HG03108 (cell line): ENCODE results near the gene CPLANE1.
A peak's percentile ranks its signal among the peaks of the same experiment; 100 is the strongest.
"Not testable (repeated sequence)": the region's sequence is repeated elsewhere in the genome, so short reads cannot be mapped to it uniquely, and the experiment has no call there.

Experiments
- ATAC-seq: cut with Tn5 transposase; IDR thresholded peaks from one replicate; pipeline ENCODE4 v1.9.1; 2021; ENCODE audit warnings: moderate library complexity; ENCODE audit not compliant: unreplicated experiment

CPLANE1 gene

DNA sequence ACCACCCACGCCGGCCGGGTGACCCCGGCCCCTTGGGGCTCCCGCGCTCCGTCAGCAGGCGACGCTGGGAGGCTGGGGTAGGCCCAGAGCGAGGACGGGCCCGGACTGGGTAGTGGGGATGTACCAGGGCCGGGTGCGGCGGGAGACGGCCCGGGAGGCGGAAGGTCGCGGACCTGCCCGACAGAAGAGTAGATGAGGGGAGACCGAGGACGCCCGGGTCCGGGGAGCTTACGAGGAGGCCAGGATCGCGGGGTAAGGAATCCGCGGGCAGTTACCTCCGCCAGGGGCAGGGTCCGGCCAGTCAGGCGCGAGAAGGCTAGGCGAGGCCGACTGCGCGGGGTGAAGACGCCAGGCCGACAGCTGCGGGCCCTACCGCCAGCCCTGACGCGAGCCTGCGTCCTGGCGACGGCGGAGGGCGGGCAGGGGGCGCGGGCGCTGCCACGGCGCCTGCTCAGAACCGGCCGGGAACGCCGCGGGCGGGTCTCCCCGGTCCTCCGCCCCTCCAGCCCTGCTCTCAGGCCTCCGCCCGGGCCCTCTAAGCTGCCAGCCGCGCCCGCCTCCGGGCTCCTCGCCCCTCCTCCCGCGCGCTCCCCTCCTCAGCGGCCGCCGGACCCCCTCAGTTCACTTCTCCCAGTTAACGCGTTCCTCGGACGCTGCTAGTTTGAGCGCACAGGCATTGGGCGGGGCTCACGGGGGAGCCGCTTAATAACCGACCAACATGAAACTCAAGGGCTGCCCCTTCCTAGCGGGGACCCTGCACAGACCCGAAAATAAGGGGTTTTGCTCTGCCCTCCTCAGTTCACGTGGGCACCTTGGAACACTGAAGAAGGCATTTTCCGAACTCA, at the start of gene CPLANE1:
TSS of gene CPLANE1 (minus strand) at position 407 of the 845 bp plus-strand sequence. CDS start 1,678 bp downstream, outside the sequence.
- peak; percentile 79 for ATAC-seq

DNA sequence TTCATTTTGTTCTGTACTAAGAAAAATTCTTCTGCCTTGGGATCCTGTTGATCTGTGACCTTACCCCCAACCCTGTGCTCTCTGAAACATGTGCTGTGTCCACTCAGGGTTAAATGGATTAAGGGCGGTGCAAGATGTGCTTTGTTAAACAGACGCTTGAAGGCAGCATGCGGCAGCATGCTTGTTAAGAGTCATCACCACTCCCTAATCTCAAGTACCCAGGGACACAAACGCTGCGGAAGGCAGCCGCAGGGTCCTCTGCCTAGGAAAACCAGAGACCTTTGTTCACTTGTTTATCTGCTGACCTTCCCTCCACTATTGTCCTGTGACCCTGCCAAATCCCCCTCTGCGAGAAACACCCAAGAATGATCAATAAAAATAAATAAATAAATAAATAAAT, 47.1 kb upstream of the CPLANE1 start:
- not testable (repeated sequence) for ATAC-seq

DNA sequence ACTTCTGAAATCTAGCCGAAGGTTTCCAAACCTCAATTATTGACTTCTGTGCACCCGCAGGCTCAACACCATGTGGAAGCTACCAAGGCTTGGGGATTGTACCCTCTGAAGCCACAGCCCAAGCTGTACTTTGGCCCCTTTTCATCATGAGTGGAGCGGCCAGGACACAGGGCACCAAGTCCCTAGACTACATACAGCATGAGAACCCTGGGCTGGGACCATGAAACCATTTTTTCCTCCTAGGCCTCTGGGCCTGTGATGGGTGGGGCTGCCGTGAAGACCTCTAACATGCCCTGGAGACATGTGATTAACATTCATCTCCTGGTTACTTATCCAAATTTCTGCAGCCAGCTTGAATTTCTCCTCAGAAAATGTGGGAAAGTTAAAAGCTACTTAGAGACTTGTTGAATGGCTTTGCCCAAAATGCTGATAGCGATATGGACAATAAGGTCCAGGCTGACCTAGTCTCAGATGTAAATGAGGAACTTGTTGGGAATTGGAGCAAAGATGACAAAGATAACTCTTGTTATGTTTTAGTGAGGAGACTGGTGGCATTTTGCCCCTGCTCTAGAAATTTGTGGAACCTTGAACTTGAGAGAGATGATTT, 34.1 kb upstream of the CPLANE1 start:
- no peak for ATAC-seq

DNA sequence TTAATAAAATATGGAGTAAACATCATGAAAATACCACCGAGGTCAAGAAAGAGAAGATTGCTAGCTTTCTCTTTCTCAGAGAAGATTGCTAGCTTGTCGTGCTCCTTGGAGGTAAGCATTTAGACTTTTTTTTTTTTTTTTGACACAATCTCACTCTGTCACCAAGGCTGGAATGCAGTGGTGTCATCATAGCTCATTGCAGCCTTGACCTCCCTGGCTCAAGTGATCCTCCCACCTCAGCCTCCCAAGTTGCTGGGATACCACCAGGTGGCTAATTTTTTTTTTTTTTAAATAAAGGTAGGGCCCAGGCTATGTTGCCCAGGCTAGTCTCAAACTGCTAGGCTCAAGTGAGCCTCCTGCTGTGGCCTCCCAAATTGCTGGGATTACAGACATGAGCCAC, 26.3 kb upstream of the CPLANE1 start:
- no peak for ATAC-seq

DNA sequence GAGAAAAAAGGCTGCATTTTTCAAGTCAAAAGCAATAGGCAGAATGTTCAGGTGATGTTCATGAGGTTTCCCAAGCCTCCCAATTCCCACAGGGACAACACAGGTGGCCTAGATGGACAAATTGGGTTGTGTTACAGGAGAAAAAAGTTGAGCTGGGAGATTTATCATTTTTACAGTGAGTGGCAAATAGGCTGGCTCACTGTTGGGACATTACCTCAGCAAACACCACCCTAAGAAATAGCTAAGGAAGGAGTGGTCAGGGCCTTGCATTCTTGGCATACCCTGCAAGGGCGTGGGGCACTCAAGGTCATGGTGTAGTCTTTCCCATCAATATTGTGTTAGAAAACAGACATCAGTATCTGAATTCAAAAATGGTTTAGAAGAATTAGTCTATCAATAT, 23.3 kb upstream of the CPLANE1 start:
- no peak for ATAC-seq

DNA sequence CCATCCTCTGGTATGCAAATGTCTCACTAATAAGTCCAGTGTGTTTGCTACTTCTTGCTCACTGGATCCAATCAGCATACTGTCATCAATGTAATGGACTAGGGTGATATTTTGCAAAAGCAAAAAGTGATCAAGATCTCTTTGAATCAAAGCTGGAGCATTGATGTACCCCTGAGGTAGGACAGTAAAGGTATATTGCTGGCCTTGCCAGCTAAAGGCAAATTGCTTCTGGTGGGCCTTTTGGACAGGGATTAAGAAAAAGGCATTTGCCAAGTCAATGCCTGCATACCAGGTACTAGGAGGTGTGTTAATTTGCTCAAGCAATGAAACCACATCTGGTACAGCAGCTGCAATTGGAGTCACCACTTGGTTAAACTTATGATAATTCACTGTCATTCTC, 18.9 kb upstream of the CPLANE1 start:
- not testable (repeated sequence) for ATAC-seq

DNA sequence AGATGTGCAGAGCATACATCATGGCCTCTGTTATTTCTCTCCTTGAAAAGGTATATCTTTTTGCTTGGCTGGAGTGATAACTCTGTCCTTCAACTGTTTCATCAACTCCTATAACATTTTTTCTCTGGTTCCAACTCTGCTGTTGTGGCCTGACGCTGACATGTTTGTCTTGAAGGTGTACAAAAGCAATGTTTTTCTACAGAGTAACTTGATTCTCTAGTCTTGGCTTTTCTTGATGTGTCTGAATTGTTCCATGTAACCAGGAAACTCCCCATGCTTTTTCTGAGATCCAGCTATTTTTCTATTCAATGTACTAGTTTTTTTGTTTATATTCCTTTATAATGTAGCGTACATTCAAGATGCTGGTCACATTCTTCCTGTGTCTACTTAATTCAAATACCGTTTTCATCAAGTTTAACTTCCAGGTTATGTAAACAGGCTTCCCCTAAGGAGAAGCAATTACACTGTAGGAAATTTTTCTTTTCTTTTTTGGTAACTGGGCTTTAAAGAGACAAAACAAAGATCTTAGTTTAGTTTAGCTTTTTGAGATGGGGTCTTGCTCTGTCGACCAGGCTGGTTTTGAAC, 6.7 kb upstream of the CPLANE1 start:
- ATAC-seq = no peak

DNA sequence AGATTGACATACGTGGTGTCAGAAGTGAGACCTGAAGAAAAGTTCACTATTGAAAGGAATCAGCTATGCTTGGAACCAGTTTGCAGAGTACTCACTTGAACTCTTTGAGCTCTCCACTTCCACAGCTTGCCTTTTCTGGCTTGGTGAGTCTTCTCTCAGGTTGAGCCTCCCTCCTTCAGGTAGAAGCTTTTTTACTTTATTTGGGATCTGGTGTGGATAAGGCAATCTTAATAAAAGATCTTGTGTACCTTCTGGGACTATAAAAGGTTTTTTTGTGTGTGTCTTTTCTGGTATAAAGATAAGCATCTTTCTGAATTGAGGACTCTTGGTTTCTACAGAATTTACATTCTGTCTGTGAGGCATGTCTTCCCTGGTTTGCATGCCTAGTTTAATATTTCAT, 5.4 kb upstream of the CPLANE1 start:
- no peak for ATAC-seq

DNA sequence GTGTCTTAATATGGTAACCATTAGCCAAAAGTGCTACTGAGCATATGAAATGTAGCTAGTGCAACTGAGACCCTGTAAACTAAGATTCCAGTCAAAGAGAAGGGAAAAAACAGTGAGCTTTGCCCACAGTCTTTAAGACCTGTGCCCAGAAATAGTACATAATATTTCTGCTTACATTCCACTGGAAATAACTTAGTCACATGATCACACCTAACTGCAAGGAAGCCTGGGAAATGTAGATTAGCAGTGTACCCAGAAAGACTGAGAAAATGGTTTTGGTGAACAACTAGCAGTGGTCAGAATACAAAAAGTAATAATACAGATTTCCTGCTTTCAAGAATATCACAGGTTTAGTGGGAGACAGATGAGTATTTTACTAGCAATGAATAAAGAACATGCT, 2.5 kb upstream of the CPLANE1 start:
- ATAC-seq = no peak

DNA sequence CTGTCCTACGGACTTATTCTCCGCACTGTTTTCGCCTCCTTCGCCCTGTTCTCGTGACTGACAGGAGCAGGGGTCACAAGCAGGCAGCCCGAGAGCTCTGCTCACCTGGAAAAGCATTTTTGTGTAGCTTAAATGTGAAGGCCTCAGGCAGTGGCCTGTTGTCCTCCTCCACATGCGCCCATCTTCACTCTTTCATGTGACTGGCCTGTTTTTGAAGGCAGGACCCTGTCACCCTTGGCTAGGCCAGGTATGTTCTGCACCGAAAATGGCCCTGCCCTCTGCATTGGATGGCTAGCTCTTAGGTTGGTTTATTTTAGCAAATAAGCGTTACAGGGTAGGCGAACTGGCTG, 614 bp upstream of the CPLANE1 start:
- no peak for ATAC-seq

DNA sequence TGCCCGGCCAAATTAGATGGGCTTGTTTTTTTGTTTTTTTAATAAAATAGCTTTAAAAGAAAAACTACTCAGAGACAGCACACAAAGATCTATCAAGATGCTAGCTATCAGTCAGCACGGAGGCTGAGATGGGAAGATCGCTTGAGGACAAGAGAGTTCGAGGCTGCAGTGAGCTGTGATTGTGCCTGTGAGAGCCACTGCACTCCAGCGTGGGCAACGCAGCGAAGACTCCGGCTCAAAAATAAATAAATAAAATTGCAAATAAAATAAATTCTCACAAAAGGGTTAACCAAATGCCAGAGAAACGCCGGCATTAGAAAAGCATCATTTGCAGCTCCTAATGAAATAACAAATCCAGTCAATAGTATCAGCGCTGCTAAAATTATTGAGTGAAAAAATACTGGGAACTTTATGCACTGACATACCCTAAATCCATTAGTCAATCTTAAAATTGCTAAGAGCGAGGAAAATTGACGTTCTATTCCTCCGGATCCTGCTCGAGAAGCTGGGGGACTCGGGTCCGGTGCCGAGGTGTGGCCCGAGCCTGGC, 681 bp downstream of the CPLANE1 start:
- no peak for ATAC-seq

DNA sequence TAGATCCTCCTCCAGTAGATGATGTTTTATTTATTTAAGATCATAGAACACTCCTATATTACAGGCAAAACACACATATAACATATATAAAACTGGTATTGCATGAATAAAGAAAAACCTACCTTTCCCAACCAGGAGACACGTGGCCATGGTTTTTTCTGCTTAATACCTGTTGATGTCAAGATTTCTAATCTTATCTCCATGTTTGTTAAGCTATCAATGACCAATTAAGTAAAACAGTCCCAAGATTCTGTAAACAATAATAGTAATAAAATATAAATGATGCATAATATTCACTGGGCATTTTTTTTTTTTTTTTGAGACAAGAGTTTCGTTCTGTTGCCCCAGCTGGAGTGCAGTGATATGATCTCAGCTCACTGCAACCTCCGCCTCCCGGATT, 1.7 kb downstream of the CPLANE1 start:
- ATAC-seq = no peak

DNA sequence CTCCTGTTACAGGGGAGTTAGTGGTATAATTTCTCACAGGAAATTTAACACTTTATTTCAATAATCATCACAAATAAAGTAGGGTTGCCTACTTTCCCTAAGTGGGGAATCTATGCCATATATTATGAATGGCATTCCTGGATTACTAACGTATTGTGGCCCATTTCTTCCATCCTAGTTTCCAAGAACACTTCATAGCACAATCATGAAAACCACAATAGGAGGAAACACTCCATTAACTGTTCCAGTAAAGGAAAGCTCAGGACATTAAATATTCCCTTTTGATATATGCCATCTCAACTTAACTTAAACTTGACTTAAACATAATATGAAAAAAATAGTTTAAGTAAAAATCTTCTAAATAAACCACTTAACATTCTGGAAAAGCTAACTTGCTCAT, 2.1 kb downstream of the CPLANE1 start:
- no peak for ATAC-seq

DNA sequence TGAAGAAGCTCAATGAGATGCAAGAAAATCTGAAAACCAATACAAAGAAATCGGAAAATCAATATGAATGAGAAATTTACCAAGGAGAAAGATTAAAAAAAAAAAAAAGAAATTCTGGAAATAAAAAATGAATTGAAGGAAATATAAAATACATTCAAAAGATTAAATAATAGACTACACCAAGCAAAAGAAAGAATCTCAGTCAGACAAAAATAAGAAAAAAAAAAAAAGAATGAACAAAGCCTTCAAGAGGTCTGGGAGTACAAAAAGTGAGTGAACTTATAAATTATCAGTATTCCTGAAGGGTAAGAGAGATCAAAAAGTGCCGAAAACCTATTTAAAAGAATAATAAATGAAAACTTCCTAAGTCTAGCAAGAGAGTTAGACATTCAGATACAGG, 14.9 kb downstream of the CPLANE1 start:
- ATAC-seq = no peak

DNA sequence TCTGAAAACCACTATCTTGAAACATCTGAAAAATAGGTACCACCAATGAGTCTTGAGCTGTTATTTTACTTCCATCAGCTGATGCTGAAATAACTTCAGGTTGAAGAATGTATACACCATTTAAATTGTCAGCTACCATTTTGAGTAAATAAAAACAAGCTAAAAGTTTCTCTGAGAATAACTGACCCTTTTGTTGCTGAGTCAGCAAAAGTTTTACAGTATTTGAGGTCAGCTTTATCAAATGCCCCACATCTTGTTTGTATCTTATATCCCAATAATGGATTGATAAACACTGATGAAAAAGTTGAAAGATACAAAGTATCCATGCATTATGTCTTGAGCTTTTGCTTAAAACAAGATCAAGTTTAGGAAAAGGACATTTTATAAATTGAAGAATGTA, 22.8 kb downstream of the CPLANE1 start:
- ATAC-seq = no peak

DNA sequence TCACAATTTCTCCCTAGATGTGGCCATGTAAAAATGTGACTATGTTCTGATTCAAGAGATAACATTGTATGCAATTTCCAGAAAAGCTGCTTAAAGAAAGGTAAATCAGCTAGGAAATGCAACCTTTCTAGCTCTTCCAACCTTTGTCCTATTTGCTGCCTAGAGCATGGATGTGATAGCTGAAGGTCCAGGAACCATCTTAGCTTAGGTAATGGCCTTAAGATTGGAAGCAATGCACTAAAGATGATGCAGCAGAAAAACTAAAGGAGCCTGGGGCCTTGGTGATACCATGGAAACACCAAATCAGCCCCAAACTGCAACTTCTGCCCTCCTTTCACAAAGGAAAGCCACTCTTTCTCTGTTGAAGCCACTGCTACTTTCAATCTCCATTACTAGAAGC, 27.0 kb downstream of the CPLANE1 start:
- ATAC-seq = no peak

DNA sequence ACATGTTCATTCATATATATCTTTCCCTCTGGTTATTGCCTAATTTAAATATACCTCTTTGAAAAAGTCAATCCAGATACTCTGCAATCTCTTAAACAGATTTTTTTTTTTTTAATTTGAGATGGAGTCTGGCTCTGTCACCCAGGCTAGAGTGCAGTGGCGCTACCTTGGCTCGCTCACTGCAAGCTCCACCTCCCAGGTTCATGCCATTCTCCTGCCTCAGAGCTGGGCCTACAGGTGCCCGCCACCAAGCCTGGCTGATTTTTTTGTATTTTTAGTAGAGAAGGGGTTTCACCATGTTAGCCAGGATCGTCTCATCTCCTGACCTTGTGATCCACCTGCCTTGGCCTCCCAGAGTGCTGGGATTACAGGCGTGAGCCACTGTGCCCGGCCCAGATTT, 28.8 kb downstream of the CPLANE1 start:
- not testable (repeated sequence) for ATAC-seq

DNA sequence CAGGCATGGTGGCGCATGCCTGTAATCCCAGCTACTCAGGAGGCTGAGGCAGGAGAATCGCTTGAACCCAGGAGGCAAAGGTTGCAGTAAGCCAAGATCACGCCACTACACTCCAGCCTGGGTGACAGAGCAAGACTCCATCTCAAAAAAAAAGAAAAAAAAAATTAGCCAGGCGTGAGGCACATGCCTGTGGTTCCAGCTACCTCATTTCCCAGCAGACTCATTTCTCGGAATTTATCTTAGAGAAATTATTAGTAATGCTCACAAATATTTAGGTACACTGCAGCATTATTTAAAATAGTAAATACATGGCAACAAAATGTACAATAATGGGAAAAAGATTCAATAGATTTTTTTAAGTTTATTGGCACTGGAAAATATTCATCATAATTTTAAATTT, 29.8 kb downstream of the CPLANE1 start:
- ATAC-seq = not testable (repeated sequence)

DNA sequence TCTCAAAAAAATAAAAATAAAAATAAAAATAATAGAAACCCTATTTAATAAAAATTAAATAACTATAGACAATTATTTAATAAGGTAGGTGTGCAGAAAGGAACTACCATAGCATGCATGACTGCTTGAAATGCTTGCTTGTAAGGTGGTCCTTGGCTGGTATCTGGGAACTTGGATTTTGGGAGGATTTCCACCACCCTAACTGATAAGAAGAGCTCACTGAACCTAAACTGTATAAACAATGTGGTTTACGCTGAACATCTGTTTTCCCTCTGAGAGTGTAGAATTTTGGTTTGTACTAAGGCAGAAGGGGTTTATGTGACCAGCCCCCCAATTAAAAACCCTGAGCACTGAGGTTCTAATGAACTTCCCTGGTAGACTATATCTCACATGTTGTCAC, 31.2 kb downstream of the CPLANE1 start:
- ATAC-seq = no peak

DNA sequence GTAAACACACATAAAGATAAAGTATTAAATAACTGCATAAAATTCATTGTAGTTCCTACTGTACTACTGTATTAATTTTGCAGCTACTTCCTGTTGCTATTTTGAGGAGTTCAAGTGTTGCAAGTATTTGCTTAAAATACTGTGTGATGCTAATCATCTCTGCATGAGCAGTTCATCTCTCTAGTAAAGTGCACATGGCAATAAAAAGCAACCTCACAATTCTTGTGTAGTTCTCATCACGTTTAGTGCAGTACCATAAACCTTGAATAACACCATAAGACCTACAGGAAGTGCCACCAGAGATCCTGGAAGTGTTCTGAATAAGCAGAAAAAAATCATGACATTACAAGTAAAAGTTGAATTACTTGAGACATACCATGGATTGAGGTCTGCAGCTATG, 34.6 kb downstream of the CPLANE1 start:
- no peak for ATAC-seq

DNA sequence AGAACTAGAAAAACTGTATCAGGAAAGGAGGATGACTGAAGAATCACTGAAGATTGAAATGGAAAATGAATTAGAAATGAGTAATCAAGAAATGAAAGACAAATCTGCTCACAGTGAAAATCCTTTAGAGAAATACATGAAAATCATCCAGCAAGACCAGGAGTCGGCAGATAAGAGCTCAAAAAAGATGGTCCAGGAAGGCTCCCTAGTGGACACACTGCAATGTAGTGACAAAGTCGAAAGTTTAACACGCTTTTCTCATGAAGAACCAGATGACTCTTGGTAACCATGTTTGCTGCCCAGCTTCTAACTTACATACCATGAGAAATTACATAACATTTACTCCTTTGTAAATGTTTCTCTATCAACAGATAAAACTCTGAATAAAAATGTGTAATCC, 37.1 kb downstream of the CPLANE1 start:
- no peak for ATAC-seq

DNA sequence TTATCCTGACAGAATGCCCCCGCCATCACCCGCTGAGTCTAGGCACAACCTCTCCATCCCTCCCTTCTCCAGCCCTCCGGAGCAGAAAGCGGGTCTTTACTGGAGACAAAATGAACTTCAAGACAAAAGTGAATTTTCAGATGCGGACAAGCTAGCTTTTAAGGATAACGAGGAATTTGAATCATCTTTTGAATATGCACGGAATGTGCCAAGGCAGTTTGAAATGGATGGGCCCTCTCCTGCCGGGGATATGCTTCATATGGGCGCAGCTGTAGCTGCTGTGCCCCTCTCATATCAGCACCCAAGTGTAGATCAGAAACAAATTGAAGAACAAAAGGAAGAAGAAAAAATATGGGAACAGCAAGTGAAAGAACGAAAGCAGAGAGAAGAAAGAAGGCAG, 37.5 kb downstream of the CPLANE1 start:
- no peak for ATAC-seq
